ENCODE measurements around the gene BICDL2. TPM values are rescaled to one million over a fixed set of nuclear protein-coding genes. Genes with fewer than 3 reads are reported as not detected.
A peak's percentile ranks its signal among the peaks of the same experiment; 100 is the strongest.

Gene BICDL2
- total and polyA plus RNA-seq, 9 of the 15 experiments (the other 6 are each of a cell fraction or from before 2014, with no cell fraction given) = 0.09 to 0.28 (median 0.09) TPM; not detected in 6

GRCh38 chr16:3028716-3029319 lies 7.9 kb downstream of the BICDL2 start:
- CTCF ChIA-PET (ENCODE audit: low intra/inter-chr PET ratio) = interaction anchor here (0.7 kb wide), 1 partner anchor 25 kb away, joined by 3 read pairs; no protein-coding TSS in a partner anchor
- POLR2A ChIA-PET = interaction anchor here (0.6 to 1.8 kb wide), 8 partner anchors 21 to 121 kb away, joined by 3 to 6 read pairs (median 3); no protein-coding TSS in a partner anchor
- Histone ChIP-seq H2AFZ (ENCODE audit: low read depth, low read length) (peak overlapping the region; percentile 71; the same call in 1 of the 2 replicates), H3K27ac (ENCODE audit: extremely low read depth, low read depth, low read length) (no peak overlapping the region), H4K20me1 (replicated peaks; ENCODE audit: control insufficient read depth, insufficient read depth, low read length) (0 out of 2 replicates have a peak, but pooled peaks cover 3% of the 10 kb centered on the region), H3K79me2 (ENCODE audit: control insufficient read depth, insufficient read depth, low read length) (peaks cover 8% of the 10 kb centered on the region; the same call in 2 of the 3 replicates), H3K9me1 (ENCODE audit: control insufficient read depth, insufficient read depth, low read length) (no peaks in the 10 kb centered on the region), H3K36me3 (ENCODE audit: control insufficient read depth, insufficient read depth, low read length) (peaks cover 24% of the 10 kb centered on the region; the same call in 2 of the 3 replicates), H3K4me3 (no peak overlapping the region; the same call in 1 of the 2 replicates), H3K4me2 (ENCODE audit: insufficient read depth, low read length) (peak overlapping the region; percentile 67), H3K4me1 (replicated peaks in 1 of 2; ENCODE audit: control insufficient read depth in 2 of 2, insufficient read depth in 2 of 2, low read length in 2 of 2) (peaks cover 15 to 67% of the 10 kb centered on the region in 2 experiments), H3K9me3 (replicated peaks; ENCODE audit: control insufficient read depth, insufficient read depth, low read depth, low read length) (no peaks in the 10 kb centered on the region), H3K27me3 (ENCODE audit: control insufficient read depth in 2 of 2, insufficient read depth in 2 of 2, low read length in 2 of 2) (peaks cover 17 to 45% of the 10 kb centered on the region in 2 experiments; a peak in 4 of 5 replicates), H3K9ac (ENCODE audit: insufficient read depth in 1 of 2, low read depth in 2 of 2, low read length in 2 of 2) (peak overlapping the region; percentile 40 to 89; a peak in 3 of 4 replicates)
- WGBS (ENCODE audit: insufficient coverage, low coverage, missing lambda C conversion rate) = 31% methylated on average over 15 of the region's 15 CpGs
- intact Hi-C loops (cut with micrococcal nuclease) = loop anchor here (1.0 to 10.0 kb wide), 2 partner anchors 26 to 64 kb away; partner anchors contain the start of genes KREMEN2 and PAQR4
- FAIRE-seq (no peak), DNase-seq (ENCODE audit: extremely low read depth in 1 of 4, low spot score in 3 of 4) (peak in 1 of 4 experiments; percentile 18), ATAC-seq (no peak)
- in situ Hi-C loops (cut with MboI) = no loop called here
- no TSS peak for BruUV-seq (replicated peaks)
- no peak for TF ChIP-seq JUND (IDR thresholded peaks at IDR 0.05; ENCODE audit: borderline replicate concordance, low read depth, low read length)
- TF ChIP-seq JUND (tag; IDR thresholded peaks at IDR 0.05; ENCODE audit: borderline replicate concordance, low read depth, low read length) = no peak
- no peak for TF ChIP-seq SREBF1 (IDR thresholded peaks at IDR 0.05; ENCODE audit: borderline replicate concordance, low read depth, low read length)
- TF ChIP-seq HLTF (IDR thresholded peaks at IDR 0.05) = no peak
- TF ChIP-seq TRIM24 (IDR thresholded peaks at IDR 0.05) = no peak
- TF ChIP-seq ZNF24 (IDR thresholded peaks at IDR 0.05) = no peak
- TF ChIP-seq BCL6 (CRISPR knock-in tag; IDR thresholded peaks at IDR 0.05) = no peak
- no peak for TF ChIP-seq ELF1 (tag; IDR thresholded peaks at IDR 0.05)
- no peak for TF ChIP-seq ZNF592 (IDR thresholded peaks at IDR 0.05)
- no peak for TF ChIP-seq E2F1 (CRISPR knock-in tag; IDR thresholded peaks at IDR 0.05)
- TF ChIP-seq GTF3C2 (IDR thresholded peaks at IDR 0.05; ENCODE audit: borderline replicate concordance, extremely low read depth, insufficient read length) = peak; percentile 25
- 0 out of 2 replicates have a peak, but pooled peaks have one; percentile 9 for TF ChIP-seq STAG1 (CRISPR knock-in tag; IDR thresholded peaks at IDR 0.05; ENCODE audit: borderline replicate concordance)

Measured in K562 (cell line).